Activated CD8-positive, alpha-beta memory T cell treated with anti-CD3 and anti-CD28 coated beads, Interleukin-2, amount 50 U/mL, for 48 hours (primary cell): ENCODE measurements around the gene MIEF1.

Experiments
- DNase-seq: peaks from one replicate; pipeline ENCODE4 v3.0.0-alpha.2; 2020

MIEF1 gene

GRCh38 chr22:39532215-39533073 is 30.4 kb downstream of the MIEF1 start, which contains the start of gene RPS19BP1:
RPS19BP1 (minus strand) TSS chr22:39532748; CDS start chr22:39532738, 10 bp downstream.
- DNase-seq, result peak; percentile 97

DNA sequence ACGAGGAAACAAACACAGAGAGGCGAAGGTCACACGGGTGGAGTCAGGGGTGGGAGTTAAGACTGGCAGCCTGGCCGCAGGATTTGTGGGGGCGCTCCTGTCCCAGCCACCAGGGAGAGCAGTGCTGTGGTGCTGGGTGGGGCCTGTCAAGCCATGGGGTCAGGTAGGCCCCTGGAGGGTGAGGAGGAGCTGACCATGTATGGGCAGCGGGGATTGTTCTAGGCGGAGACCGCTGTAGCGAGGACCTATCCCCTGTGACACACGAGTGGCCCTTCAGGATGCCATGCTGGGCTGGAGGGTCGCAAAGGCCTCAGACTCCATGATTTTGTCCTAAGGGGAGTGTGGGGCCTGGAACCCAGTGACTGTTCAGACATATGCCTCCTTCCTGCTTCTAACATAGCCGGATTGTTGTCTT is 32.0 kb downstream of the MIEF1 start:
- DNase-seq, result no peak

DNA sequence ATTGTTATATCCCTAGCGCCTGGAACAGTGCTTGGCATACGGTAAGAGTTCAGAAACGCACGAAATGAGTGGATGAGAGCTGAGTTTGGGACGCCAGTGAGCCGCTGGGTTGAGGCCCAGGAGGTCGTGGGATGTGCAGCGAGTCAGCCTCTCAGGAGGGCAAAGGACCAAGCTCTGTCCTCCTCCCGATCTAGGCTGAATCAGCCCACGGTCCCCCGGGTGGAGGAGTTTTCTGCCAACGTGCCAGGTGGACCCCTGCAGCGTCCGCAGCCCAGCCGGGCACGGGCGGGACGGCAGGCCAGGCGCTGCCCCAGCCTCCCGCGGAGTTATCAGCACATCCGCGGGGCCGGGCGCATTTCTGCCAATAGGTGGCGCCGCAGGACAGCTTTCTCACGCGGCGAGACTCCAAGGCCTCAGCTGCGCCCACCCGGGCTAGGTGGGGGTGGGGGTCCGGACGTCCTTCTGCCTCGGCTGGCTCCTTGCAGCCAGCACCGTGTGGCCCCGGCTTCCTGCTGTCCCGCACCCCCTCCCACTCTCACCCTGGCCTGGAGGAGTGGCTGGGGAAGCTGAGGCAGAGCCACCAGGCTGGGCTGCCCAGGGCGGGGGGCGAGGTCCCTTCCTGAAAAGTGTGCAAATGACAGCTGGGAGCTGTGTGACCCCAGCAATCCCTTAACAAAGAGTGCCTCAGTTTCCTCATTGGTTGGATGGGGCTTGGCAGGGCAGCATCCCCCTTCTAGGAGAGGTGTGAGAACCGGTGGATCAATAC is 32.7 kb downstream of the MIEF1 start:
- DNase-seq, result peak; percentile 97

- DNase-seq, result no peak
These were observed 33.3 kb downstream of the MIEF1 start for GRCh38 chr22:39535357-39535725.

DNA sequence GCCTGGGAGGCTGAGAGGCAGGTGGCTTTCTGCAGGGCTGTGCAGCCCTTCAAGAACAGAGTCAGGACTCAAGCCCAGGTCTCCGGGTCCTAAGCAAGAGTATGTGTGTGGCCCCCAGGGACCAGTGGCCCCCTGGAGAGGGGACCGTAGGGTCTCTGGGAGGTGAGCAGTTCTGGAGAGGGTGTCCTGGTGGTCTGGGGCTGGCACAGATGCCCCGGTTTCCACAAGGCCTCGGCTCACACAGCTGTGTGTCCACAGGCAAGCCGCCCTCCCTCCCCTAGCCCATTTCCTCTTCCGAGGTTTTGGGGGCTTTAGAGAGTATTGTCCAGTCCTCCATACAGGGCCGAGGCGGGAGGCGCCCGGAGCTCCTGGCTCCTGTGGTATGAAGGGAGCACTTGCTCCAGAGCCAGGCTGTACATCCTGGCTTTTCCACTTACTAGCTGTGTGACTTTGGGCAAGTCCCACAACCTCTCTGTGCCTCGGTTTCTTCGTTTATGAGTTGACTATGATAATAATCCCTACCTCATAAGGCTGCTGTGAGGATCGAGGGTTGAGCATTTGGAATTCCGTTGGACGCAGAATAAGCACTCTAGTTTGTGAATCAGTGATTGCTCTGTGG is 33.9 kb downstream of the MIEF1 start:
- no peak for DNase-seq

GRCh38 chr22:39536711-39537110 is 34.6 kb downstream of the MIEF1 start:
- no peak for DNase-seq

DNA sequence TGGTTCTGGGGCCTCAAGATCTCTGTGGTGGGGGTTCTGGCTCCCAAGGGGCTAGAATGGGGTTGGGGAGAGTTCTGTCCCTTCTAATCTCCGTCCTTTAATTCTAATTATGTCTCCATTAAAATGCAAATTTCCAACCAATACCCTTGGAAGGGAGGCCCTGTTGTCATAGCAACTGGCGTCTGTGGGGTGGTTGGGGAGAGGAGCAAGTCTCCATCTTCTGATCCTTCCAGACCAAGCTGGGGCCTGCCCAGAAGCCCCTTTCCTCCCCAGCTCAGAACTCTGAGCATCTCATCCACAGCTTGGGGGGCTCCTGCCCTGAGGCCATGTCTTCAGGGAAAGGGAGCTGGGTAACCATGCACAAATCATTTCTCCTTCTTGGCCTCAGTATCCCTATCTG is 35.9 kb downstream of the MIEF1 start:
- DNase-seq, result no peak

- DNase-seq, result no peak
These were observed 41.0 kb downstream of the MIEF1 start for GRCh38 chr22:39543095-39543494.

DNA sequence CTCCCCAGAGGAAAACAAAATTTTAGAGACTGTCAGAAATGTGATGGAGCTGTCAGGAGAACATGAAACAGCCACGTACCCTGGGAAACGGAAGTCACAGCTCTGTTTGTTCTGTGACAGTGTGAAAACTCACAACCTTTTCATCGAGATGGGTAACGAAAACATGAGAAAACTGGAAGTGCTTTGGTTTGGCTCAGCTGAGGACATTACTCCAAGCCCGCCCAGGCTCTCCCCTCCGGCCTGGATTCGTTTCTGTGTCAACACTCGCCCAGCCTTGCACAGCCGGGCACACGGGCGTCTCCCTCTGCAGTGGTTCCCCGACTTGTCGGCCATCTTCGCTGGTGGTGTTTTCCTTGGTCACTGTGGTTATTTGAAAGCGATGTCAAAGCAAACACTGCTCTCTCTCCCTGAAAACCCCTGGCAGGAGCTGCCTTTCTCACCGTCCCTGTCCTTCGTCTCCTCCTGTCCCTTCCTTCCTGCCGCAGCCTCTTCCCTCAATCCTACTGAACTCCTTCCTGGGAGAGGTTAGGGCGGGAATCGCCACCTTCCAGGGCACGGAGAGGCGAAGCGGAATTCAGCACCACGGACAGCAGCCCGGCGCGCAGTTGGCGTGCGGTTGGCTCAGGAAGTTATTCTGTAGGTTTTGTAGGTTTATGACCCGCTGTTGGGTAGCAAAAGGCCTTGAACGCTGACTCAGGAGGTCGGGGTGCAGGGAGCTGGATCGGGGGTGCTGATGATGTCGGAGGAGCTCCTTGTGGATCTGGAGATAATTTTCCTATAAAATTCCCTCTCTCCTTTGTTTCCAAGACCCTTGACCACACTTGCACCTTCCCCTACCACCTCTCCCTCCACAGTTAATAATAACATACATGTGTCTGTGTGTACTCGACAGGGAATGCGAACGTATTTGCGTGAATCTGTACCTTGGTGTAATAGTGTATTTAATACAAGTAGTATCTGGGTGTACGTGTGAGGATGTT is 43.6 kb downstream of the MIEF1 start:
- DNase-seq, result peak; percentile 87

GRCh38 chr22:39546889-39547586 is 44.9 kb downstream of the MIEF1 start:
- DNase-seq, result no peak

GRCh38 chr22:39547587-39547947 is 45.5 kb downstream of the MIEF1 start:
- no peak for DNase-seq

GRCh38 chr22:39553429-39553828 is 51.3 kb downstream of the MIEF1 start:
- no peak for DNase-seq

DNA sequence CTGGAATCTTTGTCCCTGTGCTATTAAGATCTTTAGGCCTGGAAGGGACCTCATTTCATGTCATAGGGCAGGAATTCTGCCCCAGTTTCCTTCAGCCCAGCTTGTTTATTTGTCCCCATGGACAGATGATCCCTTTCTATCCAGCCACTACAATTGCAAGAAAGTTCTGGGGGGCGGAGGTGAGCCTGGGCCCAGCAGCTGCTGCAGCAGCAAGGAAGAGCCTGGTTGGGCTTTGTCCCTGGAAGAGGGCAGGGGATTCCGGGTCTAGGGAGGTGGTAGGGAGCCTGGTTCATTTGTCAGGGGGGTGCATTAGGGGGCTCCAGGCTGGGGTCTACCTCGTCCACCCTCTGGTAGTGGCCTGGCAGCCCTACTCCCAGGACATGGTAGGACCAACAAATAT is 52.1 kb downstream of the MIEF1 start:
- no peak for DNase-seq

DNA sequence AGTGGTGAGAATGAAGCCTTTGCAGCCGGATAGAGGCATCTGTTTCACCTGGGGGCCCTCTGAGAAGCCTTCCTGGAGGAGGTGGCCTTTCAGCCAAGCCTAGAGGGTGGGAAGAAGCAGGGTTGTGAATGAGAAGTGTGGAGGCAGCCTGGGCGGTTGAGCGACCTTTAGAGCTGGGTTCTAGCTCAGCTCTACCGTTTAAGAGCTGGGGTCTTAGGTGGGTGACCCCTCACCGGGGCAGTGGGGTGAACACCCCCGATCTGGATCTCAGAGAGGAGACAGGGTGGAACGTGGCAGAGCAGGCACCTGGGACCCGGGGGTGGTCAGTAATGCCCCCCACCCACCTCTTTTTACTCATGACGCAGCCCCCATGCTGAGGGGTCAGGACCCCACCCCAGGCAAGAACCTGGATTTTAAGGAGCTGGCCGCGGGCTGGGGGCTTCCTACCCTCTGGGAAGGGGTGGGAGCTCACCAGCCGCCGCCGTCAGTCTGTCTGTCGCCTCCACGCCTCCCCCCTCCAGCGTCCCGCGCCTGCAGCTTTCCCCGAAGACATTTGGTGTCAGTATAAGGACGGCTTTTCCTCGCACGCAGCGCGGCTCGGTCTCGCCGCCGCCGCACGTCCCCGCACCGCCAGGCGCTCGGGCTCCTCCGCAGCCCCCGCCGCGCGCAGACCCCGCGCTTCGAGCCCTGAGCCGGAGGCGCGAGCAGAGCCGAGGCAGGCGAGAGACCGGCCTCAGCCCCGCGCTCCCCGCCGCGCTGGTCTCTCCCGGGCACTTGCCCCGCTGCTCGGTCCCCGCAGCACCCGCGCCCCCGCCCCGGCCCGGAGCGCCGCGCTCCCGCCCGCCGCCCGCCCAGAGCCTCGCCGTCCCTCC is 55.1 kb downstream of the MIEF1 start:
- DNase-seq, result peak; percentile 67

DNA sequence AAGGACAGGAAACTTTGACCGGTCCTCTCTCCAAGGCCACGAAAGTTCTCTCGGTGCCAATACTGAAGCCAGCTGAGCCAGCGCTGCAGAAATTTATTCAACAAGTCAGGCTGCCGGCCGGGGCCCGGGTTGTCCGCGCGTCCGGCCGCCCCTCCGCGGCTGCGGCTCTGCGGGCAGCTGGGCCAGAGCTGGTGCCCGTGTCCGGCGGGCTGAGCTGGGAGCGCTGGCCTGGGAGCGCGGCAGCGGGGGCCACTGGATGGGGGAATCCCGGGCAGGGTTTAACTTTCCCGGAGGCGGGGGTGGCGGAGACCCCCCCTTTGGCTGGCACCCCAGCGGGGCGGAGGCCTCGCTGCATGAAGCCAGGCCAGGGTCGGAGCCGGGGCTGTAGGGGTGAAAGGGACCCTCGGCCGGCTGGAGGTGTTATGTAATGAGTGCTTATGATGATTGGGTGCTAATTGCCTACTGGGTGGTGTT is 56.2 kb downstream of the MIEF1 start:
- DNase-seq, result no peak

DNA sequence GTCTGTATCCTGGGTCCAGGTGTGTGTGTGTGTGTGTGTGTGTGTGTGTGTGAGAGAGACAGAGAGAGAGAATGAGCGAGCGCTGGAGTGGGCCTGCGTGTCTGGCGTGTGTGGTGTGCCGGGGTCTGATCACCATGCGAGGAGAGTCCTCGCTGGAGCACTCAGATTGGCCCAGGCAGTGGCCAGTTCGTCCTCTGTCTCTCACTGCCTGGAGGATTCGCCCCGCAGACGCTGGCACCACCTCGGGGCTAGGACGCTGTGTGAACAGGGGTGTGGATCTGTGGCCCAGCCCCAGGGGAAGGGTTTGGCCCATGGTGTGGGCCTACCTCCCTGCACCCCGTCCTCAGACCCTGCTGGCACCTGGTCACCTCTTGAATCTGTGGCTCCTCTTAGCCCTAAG is 56.9 kb downstream of the MIEF1 start:
- no peak for DNase-seq

DNA sequence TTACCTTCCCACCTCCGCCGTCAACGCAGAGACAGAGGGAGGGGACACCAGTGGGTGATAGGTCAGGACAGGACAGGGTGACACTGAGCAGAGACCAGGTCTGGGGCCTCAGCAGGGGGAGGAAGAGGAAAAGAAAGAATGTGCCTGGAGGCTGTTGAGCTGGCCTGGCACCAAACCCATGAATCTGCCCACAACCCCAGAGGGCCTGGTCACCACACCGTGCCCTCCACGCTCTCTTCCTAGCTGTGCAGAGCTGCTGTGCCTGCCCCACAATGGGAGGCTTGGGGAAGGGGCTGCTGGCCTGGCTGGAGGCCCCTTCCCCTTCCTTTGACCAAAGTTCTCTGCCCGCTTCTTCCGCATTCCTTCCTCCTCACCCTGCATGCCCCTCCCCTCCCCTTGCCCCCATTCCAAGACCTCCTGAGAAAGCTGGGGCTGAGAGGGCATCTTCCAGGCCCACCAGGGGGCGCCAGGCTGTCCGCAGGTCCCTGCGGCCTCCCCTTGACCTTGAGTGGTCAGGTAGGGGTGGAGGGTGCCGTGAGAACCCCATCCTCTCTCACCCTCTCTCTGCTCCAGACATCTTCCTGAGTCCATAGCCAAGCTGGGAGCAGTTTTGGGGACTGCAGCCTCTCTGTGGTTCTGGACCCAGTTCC is 57.5 kb downstream of the MIEF1 start:
- no peak for DNase-seq

- DNase-seq, result no peak
These were observed 58.0 kb downstream of the MIEF1 start for GRCh38 chr22:39560127-39560526.

DNA sequence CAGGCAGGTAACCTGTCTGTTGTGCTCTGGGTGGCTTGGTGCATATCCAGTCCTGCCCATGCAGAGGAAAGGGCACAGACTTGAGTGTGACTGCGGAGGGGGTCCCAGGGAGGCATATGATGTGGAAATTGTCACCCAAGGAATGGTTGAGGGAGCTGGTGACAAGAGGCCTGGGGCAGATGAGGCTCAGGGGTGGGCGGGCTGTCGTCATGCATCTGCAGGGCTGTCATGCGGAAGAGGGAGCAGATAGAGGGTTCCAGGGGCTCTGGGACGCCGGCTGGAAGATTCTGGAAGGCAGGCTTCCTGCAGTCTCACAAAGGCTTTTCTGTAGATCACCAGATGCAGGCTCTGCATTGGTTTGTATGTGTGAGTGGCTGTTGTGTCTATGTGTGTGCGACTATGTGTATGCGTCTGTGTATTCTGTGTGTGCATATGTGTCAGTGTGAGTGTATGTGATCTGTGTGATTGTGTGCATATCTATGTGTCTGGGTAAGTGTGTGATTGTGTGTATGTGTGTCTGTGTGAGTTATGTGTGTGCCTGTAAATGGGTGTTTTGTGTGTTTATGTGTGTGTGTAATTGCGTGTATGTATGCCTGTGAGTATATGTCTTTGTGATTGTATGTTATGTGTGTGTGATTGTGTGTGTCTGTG is 60.9 kb downstream of the MIEF1 start:
- DNase-seq, result no peak
